ENCODE measurements around the gene EIF4G2.
"Not testable (repeated sequence)": the region's sequence is repeated elsewhere in the genome, so short reads cannot be mapped to it uniquely, and the experiment has no call there.

EIF4G2 gene

GRCh38 chr11:10808553-10809372, at the start of gene EIF4G2:
TSS of gene EIF4G2 (minus strand) at chr11:10808926.
- DNase-seq, result peak; percentile 97

- DNase-seq, result peak; percentile 94
Observed at GRCh38 chr11:10857709-10858438, 49.1 kb upstream of the EIF4G2 start, which contains the start of gene ZBED5. TSS of gene ZBED5 (minus strand) at chr11:10858053. CDS start at chr11:10854945, 3,108 bp downstream.

GRCh38 chr11:10857459-10857708, 48.7 kb upstream of the EIF4G2 start:
- no peak for DNase-seq

DNA sequence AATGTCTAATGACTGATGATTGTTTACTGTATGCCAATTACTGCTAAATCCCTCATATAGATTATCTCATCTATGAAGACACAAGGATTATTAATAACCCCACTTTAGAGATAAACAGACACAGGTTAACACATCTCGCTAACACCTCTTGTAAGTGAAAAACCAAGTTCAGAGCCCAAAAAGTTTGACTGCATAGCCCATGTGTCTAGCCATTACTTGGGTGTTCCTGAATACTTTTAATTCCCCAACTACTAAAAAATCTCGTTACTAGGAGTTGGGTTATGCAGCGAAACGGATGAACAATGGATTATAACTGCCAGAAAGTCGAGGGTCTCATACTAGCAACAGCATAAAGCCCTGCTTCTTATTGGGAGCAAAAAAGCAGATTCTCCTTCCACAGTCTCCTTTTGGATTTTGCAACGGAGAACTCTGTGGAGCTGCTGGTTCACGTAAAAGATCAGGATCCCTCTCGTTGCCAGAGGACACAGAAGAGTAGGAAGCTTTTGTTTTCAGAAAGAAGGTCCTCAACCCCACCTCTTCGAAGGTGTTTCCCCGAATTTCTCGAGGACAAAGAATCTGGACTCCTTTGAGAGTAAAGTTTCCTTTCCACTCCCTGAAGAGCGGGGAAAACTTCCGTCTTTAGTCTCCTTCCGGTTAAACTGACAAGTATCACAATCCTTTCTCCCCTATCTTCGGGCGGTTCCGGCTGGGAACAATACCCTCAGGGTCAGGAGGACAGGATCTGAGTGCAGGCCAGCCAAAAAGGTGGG, 48.1 kb upstream of the EIF4G2 start:
- DNase-seq, result no peak

- no peak for DNase-seq
Observed at GRCh38 chr11:10855295-10855694, 46.6 kb upstream of the EIF4G2 start.

DNA sequence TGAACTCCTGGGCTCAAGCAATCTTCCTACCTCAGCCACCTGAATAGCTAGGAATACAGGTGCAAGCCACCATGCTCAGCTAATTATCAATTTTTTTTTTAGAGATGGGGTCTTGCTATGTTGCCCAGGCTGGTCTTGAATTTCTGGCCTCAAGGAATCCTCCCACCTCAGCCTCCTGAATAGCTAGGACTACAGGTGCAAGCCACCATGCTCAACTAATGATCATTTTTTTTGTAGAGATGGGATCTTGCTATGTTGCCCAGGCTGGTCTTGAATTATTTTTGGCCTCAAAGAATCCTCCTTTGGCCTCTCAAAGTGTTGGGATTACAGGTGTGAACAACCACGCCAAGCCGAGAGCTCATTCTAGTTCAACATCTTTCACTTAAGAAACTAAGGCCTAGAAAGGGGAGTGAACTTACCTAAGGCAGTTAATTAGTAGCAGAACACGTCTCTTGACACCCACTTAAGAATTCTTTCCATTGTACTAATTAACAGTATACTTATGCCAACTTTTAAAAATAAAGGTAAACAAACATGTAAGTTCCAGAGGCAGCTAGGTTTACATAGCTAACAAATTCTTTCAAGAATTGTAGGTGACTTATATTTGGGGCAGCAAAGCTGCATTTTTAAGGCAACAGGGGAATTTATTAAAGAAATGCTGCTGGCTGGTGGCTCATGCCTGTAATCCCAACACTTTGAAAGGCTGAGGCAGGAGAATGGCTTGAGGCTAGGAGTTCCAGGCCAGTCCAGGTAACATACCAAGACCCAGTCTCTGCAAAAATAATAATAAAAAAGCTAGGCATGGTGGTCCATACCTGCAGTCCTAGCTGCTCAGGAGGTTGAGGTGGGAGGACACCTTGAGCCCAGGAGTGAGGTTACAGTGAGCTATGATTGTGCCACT, 39.5 kb upstream of the EIF4G2 start:
- DNase-seq, result no peak

DNA sequence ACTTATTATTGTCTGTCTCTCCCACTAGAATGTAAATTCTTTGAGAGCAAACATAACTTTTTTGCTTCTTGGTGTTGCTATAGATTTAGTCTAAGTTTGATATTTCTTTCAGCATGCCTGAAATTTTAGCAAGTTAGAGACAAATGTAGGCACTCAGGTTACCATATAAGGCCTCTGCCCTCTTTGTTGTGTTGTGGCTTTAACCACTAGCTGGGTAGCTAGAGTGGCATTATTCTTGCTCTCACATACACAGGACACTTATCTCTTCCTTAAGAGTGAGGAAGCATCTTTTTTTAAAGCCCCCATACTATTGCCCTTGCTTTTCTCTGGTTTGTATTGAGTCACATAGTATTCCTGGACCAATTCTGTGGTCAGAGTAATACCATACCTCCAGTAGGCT, 37.9 kb upstream of the EIF4G2 start:
- no peak for DNase-seq

GRCh38 chr11:10845589-10845988, 36.9 kb upstream of the EIF4G2 start:
- DNase-seq, result no peak

- no peak for DNase-seq
Observed at GRCh38 chr11:10844796-10845195, 36.1 kb upstream of the EIF4G2 start.

- no peak for DNase-seq
Observed at GRCh38 chr11:10844356-10844755, 35.6 kb upstream of the EIF4G2 start.

DNA sequence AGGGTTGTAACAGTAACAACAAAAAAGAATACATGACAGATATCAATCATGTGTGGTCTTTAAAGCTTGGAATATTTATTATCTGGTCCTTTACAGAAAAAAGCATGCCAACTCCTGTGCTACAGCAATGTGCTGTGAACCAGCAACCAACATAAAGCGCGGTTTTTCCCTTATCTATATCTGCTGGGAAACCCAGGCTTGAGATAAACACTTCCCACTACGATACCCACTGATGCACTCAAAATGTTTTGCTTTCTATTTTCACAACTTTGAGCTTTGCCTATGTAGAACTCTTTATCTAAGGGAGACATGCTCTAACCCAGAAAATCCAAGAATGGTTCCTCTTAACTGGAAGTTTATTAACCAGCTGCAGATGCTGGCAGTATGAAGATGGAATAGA, 30.2 kb upstream of the EIF4G2 start:
- no peak for DNase-seq

DNA sequence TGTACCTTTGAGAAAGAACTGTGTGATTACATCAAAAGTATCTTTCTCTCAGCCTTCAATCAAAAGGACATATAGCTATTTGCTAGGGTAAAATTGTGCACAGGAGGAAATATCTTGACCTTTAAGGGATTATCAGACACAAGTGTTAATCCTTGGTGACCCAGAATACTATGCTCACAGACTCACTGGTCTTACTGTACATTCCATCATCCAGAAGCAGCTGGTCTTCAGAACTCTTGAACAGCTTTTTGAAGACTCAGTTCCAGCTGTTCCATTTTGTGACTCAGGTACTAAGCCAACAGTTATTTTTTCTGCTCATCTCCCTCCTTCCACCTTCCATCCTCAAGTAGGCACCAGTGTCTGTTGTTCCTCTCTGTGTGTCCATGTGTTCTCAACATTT, 29.4 kb upstream of the EIF4G2 start:
- no peak for DNase-seq

GRCh38 chr11:10836884-10837283, 28.2 kb upstream of the EIF4G2 start:
- DNase-seq, result not testable (repeated sequence)

DNA sequence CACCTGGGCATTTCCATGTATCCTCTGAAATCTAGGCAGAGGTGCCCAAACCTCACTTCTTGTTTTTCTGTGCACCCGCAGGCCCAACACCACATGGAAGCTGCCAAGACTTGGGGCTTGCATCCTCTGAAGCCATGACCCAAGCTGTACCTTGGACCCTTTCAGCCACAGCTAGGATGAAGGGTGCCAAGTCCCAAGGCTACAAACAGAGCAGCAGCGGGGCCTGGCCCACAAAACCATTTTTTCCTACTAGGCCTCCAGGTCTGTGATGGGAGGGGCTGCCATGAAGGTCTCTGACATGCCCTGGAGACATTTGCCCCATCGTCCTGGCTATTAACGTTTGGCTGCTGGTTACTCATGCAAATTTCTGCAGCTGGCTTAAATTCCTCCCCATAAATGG, 20.4 kb upstream of the EIF4G2 start:
- DNase-seq, result no peak

DNA sequence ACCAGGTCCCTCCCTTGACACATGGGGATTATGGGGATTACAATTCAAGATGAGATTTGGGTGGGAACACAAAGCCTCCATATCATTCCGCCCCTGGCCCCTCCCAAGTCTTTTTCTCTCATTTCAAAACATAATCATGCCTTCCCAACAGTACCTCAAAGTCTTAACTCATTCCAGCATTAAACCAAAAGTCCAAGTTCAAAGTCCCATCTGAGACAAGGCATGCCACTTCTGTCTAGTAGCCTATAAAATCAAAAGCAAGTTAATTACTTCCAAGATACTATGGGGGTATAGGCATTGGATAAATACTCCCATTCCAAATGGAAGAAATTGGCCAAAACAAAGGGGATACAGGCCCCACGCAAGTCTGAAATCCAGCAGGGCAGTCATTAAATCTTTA, 19.7 kb upstream of the EIF4G2 start:
- DNase-seq, result no peak

DNA sequence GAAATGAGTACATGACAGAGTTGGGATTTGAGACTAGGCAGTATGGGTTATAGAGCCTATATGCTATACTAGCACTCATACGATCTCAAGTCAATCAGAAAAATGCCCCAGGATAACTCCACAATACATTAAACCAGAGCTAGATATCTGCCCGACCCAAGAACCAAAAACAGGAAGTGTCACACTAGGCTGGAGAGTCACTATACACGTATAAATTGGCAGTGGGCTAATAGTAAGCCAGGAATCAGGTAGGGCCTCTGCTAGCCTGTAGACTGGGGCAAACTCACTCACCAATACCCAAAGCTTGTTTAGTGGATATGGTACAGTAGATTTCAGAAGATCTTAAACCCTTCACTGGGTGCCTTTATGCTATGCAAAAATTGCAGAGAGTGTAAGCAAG, 16.2 kb upstream of the EIF4G2 start:
- DNase-seq, result no peak

DNA sequence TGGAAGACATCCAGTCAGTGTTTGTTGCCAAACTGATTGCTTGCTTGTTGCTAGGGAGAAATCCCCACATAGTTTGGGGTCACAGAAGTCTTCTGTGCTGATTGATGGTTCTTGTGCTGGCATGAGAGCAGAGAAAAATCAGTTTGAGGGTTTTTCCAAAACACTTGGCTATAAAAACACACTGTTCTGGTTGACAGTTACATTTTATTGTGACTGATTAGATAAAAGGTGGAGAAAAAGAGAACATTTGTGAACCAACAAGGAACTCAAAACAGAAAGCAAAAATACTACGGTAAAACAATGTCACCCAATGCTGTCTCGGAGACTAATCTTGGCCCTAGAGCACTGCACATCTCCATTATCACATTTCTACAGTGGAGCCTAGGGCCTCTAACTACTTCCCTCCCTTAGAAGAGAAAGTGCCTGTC, 14.4 kb upstream of the EIF4G2 start:
- no peak for DNase-seq

DNA sequence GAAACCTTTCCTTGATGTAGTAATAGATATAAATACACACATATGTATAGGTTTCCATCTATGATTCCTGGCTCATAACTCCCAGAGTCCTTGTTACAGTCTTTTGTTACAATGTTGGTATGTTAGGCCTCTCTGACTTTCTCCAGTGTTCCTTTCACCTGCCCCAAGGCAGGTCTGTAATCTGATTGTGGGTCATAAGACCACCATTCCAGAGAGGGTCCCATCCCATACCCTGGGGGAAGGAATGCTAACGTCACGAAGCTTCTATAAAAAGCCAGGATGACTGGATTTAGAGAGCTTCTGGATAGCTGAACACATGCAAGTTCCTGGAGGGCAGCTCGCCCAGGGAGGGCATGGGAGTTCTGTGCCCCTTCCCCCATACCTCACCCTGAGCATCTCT, 13.8 kb upstream of the EIF4G2 start:
- not testable (repeated sequence) for DNase-seq

GRCh38 chr11:10818594-10818993, 9.9 kb upstream of the EIF4G2 start:
- DNase-seq, result no peak

- no peak for DNase-seq
Observed at GRCh38 chr11:10813945-10814344, 5.2 kb upstream of the EIF4G2 start.

DNA sequence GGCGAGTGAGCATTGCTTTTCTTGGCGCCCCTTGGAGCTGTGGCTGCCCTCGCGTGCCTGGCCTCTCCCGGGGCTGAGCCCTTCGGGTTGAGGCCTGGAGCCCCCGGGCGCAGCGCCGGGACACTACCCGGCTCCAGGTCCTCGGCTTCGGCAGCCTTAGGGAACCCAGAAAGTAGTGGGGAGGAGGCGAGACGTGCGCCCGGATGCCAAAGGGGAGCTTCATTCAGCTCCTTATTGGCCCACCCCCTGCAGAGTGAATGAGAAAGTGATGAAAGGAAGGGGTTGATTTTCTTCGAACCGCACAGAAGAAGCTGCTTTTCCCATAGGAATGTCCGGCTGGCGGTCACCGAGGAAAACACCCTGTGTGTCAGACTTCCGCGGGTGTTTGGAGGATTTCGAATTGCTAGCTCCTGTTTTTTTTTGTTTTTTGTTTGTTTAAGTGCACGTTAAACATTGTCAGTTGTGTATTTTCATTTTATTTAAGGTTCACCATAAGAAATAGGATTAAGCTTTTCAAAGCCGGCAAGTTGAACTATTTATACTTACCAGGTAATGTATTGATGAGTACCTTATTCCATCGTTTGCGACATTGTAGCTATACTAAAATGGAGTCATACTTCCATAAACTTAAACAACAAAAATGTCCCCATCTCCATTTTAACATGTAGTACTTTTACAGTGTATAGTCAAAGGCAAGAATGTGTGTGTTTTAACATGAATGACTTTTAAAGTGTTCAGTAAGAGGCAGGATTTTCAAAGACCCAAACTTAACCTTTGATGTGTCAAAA, 841 bp upstream of the EIF4G2 start:
- no peak for DNase-seq

GRCh38 chr11:10808235-10808552, 532 bp downstream of the EIF4G2 start:
- no peak for DNase-seq

Measured in activated CD4-positive, alpha-beta T cell treated with anti-CD3 and anti-CD28 coated beads, Interleukin-2, amount 50 U/mL, for 1 hour (primary cell).